Stimulated activated CD8-positive, alpha-beta memory T cell treated with anti-CD3 and anti-CD28 coated beads, Interleukin-7, amount 100 ng/mL, for 48 hours (primary cell): ENCODE data around the gene NOX3.
"Not testable (repeated sequence)": the region's sequence is repeated elsewhere in the genome, so short reads cannot be mapped to it uniquely, and the experiment has no call there.

Experiments used
- DNase-seq, 2 donors: peaks; one replicate each; pipeline ENCODE4 v3.0.0-alpha.2; 2020; ENCODE audit warnings: low read depth in 1 of 2; ENCODE audit errors: extremely low read depth in 1 of 2

The NOX3 gene

DNA sequence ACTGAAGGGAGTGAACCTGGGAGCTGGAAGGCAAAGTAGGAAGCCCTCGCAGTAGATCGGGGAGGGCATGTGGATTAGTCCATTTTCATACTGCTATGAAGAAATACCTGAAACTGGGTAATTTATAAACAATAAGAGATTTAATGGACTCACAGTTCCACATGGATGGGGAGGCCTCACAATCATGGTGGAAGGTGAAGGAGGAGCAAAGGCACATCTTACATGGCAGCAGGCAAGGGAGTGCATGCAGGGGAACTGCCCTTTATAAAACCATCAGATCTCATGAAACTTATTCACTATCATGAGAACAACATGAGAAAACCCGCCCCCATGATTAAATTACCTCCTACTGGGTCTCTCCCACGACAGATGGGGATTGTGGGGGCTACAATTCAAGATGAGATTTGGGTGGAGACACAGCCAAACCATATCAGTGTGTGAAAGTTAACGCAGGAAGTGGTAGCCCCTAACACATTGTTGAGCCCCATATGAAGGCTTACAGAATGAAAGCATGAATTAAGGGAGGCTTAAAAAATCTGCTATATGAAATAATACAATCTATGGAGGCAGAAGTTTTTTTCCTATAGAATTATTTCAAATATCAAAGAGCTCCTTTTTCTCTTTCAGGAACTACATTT lies 15.5 kb upstream of the NOX3 start:
- DNase-seq, result not testable (repeated sequence)

DNA sequence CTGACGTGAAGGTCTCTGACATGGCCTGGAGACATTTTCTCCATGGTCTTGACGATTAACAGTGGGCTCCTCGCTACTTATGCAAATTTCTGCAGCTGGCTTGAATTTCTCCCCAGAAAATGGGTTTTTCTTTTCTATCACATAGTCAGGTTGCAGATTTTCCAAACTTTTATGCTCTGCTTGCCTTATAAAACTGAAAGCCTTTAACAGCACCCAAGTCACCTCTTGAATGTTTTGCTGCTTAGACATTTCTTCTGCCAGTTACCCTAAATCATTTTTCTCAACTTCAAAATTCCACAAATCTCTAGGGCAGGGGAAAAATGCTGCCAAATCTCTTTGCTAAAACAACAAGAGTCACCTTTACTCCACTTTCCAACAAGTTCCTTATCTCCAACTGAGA lies 12.9 kb upstream of the NOX3 start:
- not testable (repeated sequence) for DNase-seq

DNA sequence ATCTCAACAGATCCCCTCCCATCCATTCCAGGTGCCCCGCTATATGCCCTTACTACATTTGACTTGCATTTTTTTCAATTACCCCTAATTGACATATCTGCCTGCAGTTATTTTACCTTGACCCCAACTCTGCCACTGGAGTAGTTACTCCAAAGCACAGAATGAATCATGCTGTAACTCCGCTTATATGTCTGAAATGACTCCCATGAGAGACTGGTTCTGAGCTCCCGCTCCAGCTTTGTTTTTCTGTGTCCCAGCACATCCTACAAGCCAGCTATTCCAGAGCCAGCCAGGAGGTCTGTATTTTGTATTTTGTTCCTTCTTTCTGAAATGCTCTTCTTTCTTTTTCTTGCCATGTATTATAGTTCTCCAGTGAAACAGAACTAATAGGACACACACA lies 10.9 kb upstream of the NOX3 start:
- no peak for DNase-seq

DNA sequence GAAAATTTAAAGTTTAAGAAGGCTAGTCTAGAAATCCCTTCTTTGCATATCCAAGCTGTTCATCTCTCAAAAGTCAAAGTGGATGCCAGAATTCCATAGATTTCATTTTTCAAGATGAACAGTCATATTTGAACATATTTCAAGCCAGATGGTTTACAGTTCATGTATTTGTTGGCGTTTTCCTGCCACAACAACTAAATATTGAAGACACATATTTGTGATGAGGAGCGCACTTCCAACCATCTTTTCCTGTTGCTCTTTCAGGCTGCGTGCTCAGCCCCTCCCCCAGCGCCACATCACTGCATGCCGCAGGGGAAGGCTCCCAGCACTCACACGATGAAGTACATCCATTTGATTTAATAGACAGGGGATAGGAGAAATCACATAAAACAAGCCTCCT lies 5.9 kb upstream of the NOX3 start:
- DNase-seq, result no peak

DNA sequence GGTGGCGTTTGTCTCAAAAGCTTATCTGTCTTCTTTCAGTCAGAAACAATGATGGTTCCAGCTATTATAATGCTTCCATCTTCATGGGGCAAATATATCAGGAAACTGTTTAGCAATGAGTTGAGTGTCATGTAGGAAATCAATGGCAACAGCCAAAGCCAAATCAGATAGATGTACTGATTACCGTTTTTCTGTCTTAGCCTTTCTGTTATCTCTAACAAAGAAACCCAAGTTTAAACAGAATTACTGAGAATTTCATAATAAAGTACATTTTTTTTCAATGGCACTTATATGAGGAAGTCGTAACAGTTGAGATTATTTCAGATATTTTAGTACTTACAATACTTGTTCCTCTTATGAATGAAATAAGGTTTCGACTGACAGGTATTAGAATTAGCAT lies 1.2 kb downstream of the NOX3 start:
- no peak for DNase-seq

DNA sequence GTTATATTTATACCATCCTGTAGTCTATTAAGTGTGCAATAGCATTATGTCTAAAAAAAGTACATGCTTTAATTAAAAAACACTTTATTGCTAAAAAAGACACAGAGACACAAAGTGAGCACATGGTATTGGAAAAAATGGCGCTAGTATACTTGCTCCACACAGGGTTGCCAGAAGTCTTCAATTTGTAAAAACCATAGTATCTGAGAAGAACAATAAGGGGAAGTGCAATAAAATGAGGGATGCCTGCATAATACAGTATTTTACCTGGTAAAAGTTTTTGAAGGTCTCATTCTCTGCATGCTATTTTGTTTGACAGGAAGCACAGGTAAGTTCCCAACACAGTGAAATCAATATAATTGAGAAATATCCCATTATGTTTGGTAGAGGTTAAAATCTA lies 1.6 kb downstream of the NOX3 start:
- DNase-seq, result no peak

DNA sequence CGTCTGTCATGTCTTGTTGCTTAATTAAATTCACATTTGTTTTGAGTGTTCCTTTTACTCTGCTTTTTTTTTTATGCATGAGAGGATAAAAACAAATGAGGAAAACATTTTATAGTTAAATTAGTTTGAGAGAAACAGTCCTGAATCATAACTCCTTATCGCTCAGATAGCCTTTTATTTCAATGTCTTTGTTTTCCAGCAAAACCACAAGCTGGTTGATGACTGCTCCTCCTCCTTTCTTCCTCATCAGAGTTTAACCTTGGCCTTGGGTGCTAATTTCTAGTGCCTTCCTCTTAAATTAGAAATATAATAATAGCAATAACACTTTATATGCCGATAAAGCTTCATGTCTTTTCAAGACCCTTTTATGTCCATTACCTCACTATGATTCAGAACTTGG lies 3.1 kb downstream of the NOX3 start:
- no peak for DNase-seq

DNA sequence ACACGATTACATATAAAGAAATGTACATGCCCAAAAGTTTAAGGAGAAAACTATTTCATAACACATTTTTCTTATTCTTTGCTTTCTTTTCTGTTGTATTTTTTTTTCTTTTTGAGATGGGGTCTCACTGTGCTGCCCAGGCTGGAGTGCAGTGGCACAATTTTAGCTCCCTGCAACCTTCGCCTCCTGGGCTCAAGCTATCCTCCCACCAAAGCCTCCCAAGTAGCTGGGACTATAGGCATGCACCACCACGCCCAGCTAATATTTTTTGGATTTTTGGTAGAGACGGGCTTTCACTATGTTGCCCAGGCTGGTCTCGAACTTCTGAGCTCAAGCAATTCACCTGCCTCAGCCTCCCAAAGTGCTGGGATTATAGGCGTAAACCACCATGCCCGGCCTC lies 4.1 kb downstream of the NOX3 start:
- not testable (repeated sequence) for DNase-seq

DNA sequence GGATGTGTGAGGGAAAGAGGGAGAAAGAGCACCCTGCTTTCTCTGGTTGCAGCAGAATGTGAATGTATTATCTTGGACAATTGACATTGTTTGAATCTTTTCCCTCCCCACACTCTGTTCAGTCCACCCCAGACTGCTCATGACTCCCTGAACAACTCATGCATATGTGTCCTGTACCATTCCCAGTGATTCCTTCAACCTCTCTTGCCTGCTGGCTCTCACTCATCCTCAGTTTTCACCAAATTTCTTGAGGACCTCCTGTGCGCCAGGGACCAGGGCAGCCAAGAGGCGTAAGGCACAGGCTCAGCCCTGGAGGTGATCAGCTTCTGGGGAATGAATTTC lies 5.4 kb downstream of the NOX3 start:
- no peak for DNase-seq

DNA sequence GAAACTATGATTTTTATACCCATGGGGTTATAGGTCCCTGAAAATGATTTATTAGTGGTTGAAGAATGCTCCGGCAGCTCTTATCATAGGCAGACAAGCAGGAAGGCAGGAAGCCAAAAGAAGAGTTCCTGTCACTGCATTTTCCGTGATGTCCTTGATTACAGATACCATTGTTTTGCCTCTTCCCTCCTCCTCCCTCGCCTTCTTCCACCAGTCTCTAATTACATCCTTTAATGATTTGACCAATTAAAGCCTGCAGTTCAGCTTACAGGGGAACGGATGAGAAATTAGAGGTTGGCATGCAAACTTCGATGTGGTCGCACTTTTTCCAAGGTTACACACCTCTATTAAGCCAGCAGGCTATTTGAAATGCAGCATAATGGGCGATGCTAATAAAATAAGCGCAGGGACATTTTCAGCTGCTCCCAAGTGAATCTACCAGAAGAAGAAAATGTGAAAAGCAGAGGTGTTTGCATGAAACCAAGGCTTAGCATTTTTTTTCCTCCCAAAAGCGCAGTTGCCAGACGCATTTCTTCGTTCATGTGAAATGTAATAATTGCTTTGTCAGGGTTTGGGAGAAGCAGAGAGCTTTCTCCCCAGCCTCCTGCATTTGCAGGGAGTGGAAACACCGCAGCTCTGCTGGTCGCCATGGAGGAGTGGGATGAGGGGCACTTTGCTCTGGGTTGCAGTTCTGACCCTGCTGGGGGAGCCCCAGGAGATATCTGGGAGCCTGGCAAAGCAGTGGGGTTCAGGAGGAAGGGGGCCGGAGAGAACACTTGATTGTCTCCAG lies 6.0 kb downstream of the NOX3 start:
- DNase-seq, result no peak

DNA sequence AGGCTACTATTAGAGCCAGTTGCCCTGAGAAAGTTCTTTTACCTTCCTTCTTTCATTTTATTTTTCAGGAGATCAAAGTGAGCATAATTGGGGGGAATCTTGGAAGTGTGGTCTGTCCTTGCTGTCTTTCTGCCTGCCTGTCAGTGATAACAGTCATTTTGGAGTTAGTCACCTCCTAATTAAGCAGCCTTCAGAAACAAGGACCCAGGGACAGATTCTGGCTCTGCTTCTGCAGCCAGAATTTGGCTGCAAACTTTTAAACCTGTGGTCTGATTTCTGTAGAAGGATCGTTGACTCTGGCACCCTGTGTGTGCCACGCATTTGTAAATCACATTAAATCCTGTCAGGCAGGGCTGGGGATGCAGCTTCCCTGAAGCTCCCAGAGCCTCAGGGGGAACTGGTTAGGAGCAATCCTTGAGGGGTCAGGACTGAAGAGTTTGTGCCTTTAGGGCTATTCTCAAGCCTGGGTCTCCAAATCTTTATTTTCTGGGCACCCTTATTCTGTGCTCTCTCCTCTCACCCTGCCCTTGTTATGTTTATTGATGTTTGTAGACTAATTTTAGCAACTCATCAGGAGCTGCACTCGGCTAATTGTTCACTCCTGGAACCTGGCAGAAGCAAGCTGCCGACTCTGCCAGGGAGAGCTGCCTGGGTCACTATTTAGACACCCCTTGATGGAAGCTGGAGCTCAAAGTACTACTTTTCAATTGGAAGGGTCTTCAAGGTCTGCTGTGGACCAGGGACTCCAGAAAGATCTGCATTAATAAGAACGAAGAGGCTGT lies 6.8 kb downstream of the NOX3 start:
- DNase-seq, result no peak

DNA sequence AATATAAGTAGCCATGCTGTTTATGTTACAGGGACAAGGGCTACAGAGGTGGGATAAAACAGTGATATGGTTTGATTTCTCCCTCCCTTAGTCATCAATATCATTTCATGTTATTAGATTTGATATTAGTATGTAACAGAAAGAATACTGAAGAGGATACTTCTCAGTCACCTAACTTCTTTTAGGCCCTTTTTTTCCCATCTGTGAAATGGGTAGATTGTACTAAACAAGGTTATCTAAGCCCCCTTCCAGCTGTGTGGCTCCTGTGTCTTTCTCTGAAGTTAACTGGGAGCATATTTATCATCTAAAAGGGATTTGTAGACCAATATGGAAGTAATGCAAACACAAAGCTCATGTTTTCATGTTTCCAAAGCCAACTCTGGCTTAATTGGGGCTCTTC lies 7.7 kb downstream of the NOX3 start:
- DNase-seq, result no peak

DNA sequence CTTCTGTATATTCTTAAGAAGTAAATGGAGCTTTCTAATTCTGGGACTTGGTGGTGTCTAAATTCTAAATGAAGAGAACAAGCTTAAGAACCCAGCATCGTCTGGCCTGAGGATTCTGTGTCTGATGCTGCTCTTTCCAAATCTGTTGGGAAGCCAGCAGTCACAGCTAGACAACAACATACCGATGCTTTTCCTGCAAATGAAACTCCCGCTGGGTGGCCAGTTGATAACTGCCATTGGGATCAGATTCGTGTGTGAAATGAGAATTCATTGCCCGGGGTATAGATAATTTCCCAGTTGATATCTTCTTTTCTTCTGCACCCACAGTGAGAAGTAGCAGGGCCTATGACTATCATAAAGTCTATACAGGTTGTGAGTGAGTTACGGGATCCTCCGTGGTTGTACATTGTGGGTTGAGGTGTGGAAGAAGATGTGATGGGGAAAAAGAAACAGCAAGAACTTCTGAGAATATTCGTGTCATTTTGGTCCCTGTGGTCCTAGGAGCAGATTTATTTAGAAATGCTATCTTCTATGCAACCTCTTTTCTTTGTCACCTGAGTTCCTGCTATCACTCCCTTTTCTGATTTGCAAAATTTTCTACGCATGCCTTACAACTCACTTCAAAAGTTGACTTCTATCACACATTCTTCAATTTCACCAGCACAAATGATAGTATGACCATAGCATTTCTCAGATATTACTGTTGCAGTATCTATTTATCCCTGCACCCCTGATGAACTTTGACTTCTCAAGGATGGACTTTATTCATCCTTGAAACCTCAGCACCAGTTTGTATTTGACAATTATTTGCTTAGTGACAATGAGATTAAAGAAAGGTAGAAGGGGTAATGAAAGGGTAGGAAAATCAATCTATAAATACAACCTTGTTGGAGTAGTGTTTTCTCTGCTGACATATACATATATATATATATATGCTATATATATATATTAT lies 10.4 kb downstream of the NOX3 start:
- DNase-seq, result peak in 1 of 2 donors; percentile 4

DNA sequence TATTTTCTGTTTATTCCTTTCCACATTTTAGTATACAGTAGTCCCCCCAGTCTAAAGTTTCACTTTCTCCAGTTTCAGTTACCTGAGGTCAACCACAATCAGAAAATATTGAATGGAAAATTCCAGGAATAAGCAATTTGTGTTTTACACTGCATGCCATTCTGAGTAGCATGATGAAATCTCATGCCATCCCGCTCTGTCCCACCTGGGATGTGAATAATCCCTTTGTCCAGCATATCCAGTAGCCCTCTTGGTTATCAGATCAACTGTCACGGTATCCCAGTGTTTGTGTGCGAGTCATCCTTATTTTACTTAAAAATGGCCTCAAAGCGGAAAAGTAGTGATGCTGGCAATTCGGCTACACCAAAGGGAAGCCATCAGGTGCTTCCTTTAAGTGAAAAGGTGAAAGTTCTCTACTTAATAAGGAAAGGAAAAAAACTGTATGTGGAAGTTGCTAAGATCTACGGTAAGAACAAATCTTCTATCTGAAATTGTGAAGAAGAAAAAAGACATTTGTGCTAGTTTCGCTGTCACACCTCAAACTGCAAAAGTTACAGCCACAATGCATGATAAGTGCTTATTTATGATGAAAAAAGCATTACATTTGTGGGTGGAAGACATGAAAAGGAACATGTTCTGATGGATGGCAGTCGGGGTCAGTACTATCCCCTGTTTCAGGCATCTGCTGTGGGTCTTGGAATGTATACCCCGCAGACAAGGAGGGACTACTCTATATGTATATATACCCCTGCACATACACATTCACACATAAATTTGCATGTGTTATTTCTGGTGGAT lies 11.3 kb downstream of the NOX3 start:
- no peak for DNase-seq

DNA sequence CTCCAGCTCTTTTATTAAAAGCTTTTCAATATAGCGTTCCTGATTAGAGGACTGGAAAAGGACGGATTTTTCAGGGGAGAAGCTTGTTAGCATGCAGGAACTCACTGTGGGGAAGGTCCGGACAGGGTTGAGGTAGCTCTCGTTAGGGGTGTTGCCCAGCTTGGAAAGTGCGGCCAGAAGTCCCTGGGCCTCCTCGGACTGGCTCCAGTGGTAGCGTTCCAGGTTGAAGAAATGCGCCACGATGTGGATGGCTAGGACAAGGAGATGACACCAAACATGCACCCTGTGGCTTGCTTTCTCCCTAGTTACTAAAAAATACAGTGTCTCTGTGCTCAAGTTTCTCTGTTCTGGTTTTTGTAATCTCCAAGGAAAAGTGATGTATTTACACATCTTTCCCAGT lies 12.5 kb downstream of the NOX3 start:
- no peak for DNase-seq

DNA sequence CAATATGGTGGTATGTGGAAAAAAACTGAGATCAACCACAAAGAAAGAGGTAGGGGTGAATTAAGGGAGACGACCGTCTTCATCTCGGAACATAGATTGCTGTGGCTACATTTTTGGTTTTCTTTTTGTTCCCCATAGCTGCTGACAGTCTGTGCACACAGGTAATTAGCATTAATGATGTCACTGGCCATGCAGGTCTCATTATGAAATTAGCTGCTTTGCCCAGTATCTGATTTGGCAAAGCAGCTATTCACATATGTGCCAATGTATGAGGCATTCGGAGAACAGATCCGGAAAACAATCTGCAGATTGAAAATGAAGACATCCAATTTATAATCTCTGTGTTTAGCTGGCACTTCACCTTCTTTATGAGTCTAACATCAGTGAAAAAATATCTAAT lies 13.1 kb downstream of the NOX3 start:
- no peak for DNase-seq

DNA sequence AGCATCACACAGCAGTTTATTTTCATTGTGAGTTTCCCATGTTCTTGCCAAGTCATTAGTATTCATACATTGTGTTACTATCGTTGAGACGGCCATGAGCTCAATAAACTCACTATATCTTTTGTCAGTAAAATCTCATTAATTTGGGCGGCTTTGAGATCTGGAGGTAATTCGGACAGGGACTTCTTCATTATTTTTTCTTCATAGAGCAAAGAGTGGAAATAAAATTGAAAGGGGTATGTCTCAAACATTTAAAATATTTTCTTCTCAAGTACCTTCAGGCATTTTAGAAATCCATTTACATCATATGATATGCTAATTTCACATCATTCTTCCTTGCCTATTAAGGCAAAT lies 14.6 kb downstream of the NOX3 start:
- no peak for DNase-seq

DNA sequence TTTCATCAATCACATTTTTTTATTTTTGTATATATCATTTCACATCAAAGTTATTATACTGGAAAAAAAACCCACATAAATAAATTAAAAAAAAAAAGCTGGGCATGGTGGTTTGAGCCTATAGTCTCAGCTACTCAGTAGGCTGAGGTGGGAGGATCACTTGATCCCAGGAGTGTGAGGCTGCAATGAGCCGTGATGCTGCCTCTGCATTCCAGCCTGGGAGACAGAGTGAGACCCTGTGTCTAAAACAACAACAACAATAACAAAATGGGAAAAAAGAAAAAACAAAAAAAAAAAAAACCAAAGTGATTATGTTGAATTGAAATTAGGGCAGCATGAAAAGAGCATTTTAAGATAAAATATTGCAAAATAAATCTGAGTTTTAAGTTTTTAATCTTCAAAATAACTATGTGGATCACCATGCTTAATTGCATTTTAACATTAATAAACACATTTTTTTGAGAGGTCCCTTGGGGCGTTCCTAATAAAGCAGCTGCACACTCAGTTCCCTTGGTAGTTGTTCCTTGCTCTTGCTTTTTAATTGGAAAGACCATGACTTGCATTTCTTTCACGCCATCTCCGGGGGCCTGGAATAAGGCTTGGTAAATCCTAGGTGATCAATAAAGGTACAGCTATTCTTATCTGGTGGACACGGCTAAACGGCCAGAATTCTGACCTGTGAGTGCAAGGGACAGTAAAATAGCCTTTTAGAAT lies 15.1 kb downstream of the NOX3 start:
- no peak for DNase-seq

DNA sequence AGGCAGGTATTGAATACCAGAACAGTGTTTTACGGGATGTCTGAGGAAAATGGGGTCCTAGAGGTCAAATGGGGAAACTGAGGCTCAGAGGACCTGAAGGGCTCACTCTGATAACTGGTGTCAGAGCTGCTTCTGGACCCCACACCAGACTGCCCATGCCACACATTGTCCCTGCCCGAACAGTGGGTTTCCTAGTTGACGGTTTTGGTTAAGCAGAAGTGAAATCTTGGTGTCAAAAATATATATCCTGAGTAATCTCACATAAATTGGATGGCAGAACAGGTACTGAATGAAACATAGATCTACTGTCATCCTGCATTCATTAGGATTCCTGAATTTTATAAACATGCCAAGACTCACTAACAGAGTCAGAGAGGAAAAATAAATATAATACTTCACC lies 16.3 kb downstream of the NOX3 start:
- DNase-seq, result no peak
